ENCODE results near the gene ZNF708. TPM values are rescaled to one million over a fixed set of nuclear protein-coding genes. Genes with fewer than 3 reads are reported as not detected.
"Not testable (repeated sequence)": the region's sequence is repeated elsewhere in the genome, so short reads cannot be mapped to it uniquely, and the experiment has no call there.

ZNF708 gene
- 10 to 100 TPM; 15.1 to 22.3 (median 21.3) TPM for polyA plus RNA-seq (ENCODE audit: insufficient read length in 3 of 3)
- long read RNA-seq, donor 1, full-length matches to known transcripts, result 4 of 36 reads
- long read RNA-seq, donor 1, partial matches to known transcripts, result 11 of 36 reads
- long read RNA-seq, donor 1, other reads (novel, unspliced or antisense), result 21 of 36 reads
- long read RNA-seq, donor 2, full-length matches to known transcripts, result 4 of 27 reads
- long read RNA-seq, donor 2, partial matches to known transcripts, result 23 of 27 reads
- long read RNA-seq, donor 2, other reads (novel, unspliced or antisense), result 0 of 27 reads
- long read RNA-seq, donor 3, full-length matches to known transcripts, result 3 of 19 reads
- long read RNA-seq, donor 3, partial matches to known transcripts, result 5 of 19 reads
- long read RNA-seq, donor 3, other reads (novel, unspliced or antisense), result 11 of 19 reads
- long read RNA-seq, donor 4, full-length matches to known transcripts, result 4 of 20 reads
- long read RNA-seq, donor 4, partial matches to known transcripts, result 16 of 20 reads
- long read RNA-seq, donor 4, other reads (novel, unspliced or antisense), result 0 of 20 reads
- long read RNA-seq, donor 5, result 0 reads
- long read RNA-seq, donor 6, full-length matches to known transcripts, result 7 of 105 reads
- long read RNA-seq, donor 6, partial matches to known transcripts, result 98 of 105 reads
- long read RNA-seq, donor 6, other reads (novel, unspliced or antisense), result 0 of 105 reads
- long read RNA-seq, donor 7, partial matches to known transcripts, result 33 of 44 reads
- long read RNA-seq, donor 7, other reads (novel, unspliced or antisense), result 10 of 44 reads
- long read RNA-seq, donor 8, full-length matches to known transcripts, result 1 of 18 reads
- long read RNA-seq, donor 8, partial matches to known transcripts, result 17 of 18 reads
- long read RNA-seq, donor 8, other reads (novel, unspliced or antisense), result 0 of 18 reads
- long read RNA-seq, donor 9, full-length matches to known transcripts, result 6 of 11 reads
- long read RNA-seq, donor 9, partial matches to known transcripts, result 5 of 11 reads
- long read RNA-seq, donor 9, other reads (novel, unspliced or antisense), result 0 of 11 reads
- long read RNA-seq, donor 10, full-length matches to known transcripts, result 5 of 111 reads
- long read RNA-seq, donor 10, partial matches to known transcripts, result 106 of 111 reads
- long read RNA-seq, donor 10, other reads (novel, unspliced or antisense), result 0 of 111 reads
- long read RNA-seq, donor 11, full-length matches to known transcripts, result 6 of 14 reads
- long read RNA-seq, donor 11, partial matches to known transcripts, result 0 of 14 reads
- long read RNA-seq, donor 11, other reads (novel, unspliced or antisense), result 8 of 14 reads
- long read RNA-seq, donor 12, full-length matches to known transcripts, result 10 of 38 reads
- long read RNA-seq, donor 12, partial matches to known transcripts, result 28 of 38 reads
- long read RNA-seq, donor 12, other reads (novel, unspliced or antisense), result 0 of 38 reads
- long read RNA-seq, donor 13, full-length matches to known transcripts, result 6 of 12 reads
- long read RNA-seq, donor 13, partial matches to known transcripts, result 6 of 12 reads
- long read RNA-seq, donor 13, other reads (novel, unspliced or antisense), result 0 of 12 reads
- long read RNA-seq, donor 14, result 0 reads
- long read RNA-seq, donor 15, result 0 reads
- long read RNA-seq, donor 16, full-length matches to known transcripts, result 4 of 13 reads
- long read RNA-seq, donor 16, partial matches to known transcripts, result 0 of 13 reads
- long read RNA-seq, donor 16, other reads (novel, unspliced or antisense), result 9 of 13 reads

DNA sequence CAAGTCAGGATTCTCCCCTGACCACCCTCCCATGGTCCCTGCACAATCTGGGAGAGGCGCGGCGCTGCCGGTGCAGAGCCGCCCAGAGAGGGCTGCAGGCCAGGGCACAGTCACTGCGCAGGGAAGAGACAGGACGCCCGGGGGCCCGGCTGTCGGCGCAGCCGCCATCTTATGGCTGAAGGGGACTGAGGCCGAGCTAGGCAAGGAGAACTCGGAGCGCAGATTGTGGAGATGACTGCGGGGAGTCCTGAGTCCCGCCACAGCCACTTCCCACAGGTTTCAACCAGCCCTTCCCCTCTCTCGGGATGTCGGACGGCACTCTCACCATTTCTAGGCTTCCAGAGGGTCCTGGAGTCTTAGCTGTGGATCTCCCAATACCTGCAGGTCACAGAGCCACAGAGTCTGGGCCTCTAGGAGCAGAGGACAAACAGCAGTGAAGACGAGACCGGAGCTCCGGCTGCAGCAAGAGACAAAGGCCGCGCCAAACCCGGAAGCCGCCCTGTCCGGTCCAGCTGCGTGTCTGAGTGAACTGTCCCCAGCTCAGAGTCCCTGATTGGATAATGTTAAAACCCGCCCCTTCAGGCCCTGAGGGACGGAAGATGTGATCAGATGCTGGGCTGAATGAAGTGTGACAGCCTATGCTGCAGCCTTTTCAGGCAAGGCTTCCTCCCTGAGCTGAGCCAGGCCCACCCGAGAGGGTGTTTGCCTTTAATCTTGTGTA lies at the start of gene ZNF708:
Gene ZNF708, minus strand, starts transcription at position 526 of the 721 bp plus-strand sequence. Its CDS starts 198 bp downstream, at position 328.
- peak; percentile 92 for DNase-seq

DNA sequence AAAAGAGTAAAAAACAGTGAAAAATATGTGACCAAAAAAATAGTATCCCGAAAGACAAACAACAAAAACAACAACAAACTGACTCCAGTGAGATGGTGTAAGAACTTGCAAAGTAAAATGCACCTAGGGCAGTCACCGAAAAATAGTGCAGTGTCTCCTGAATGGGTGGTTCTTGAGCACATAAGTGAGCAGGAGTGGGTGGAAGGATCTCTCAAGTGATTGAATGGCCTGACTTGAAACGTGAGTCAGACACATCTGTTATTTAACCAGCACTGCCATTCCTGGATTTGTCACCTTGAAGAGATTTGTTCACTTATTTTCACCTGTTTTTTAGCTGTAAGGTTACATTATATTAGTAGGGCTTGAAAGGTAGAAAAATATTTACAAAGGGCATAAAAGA lies 33.1 kb upstream of the ZNF708 start:
- DNase-seq, result no peak

DNA sequence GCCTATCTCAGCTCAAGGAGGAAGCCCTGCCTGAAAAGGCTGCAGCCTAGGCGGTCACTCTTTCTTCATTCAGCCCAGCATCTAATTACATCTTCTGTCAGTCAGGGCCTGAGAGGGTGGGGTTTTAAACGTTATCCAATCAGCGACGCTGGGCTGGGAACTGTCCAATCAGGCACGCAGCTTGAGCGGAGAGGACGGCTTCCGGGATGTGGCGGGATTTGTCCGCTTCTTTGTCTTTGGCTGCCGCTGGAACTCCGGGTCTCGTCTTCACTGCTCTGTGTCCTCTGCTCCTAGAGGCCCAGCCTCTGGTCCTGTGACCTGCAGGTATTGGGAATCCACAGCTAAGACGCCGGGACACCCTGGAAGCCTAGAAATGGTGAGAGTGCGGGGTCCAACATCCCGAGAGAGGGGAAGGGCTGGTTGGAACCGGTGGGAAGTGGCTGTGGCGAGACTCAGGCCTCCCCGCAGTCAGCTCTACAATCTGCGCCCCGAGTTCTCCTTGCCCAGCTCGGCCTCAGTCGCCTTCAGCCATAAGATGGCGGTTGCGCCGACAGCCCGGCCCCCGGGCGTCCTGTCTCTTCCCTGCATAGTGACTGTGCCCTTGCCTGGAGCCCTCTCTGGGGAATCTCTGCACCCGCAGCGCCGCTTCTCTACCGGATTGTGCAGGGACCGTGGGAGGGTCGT lies 29.7 kb upstream of the ZNF708 start, which contains the start of gene ZNF738:
Gene ZNF738, plus strand, starts transcription at position 233 of the 684 bp plus-strand sequence. Its CDS starts 141 bp downstream, at position 374.
- DNase-seq, result peak; percentile 97

DNA sequence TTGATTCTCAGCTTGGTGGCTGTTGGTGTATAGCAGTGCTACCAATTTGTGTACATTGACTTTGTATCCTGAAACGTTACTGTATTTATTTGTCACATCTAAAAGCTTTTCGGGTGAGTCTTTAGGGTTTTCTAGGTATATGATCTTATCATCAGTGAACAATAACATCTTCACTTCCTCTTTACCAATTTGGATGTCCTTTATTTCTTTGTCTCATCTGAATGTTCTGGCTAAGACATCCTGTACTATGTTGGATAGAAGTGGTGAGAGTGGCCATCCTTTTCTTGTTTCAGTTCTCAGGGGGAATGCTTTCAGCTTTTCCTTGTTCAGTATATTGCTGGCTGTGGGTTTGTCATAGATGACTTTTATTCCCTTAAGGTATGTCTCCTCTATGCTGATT lies 23.6 kb upstream of the ZNF708 start:
- no peak for DNase-seq

DNA sequence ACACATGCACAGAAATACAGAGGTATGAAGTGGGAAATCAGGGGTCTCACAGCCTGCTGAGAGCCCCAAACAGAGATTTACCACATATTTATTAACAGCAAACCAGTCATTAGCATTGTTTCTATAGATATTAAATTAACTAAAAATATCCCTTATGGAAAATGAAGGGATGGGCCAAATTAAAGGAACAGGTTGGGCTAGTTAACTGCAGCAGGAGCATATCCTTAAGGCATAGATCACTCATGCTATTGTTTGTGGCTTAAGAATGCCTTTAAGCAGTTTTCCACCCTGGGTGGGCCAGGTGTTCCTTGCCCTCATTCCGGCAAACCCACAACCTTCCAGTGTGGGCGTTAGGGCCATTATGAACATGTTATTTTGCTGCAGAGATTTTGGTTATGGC lies 15.6 kb upstream of the ZNF708 start:
- DNase-seq, result not testable (repeated sequence)

DNA sequence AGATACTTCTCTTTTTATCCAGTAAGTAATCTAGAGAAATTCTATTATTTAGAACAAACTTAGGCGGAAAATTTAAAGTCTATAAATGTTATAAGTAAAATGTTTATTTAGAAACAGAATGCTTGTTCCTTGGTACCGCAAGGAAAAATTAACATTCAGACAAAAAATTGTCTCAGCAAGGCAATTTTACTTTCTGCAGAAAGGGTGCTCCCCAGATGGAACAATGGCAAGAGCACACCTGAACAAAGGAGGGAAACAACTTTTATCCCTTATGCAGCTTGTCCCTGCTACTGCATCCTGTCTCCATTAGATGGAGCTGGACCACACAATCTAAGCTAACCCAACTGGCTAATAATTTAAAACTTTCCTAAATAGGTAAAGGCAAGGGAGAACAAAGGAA lies 6.5 kb upstream of the ZNF708 start:
- DNase-seq, result no peak

DNA sequence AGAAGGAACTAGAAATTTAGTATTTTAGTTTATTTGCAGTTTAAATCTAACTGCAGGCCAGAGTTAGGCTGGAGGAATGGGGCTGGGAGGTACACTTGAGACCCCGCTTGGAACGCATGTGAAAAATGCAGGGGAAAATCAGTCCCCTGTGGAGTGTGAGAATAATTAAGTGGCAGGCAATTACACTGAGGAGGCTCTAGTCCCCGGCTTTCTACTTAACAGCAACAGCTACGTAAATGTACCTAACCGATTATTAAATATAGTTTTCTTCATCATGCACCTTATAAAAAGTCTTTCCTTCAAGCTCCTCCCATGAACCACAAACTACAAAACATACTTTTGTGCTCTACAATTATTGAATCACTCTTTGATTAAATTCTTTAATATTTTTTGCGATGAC lies 804 bp downstream of the ZNF708 start:
- peak; percentile 12 for DNase-seq

DNA sequence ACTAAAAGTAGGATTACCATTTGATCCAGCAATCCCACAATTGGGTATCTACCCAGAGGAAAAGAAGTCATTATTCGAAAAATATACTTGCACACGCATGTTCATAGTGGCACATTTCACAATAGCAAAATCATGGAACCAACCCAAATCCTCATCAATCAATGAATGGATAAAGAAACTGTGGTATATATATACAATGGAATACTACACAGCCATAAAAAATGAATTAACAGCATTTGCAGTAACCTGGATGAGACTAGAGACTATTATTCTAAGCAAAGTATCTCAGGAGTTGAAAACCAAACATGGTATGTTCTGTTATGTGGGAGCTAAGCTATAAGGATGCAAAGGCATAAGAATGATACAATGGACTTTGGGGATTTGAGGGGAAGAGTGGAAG lies 3.0 kb downstream of the ZNF708 start:
- DNase-seq, result no peak

DNA sequence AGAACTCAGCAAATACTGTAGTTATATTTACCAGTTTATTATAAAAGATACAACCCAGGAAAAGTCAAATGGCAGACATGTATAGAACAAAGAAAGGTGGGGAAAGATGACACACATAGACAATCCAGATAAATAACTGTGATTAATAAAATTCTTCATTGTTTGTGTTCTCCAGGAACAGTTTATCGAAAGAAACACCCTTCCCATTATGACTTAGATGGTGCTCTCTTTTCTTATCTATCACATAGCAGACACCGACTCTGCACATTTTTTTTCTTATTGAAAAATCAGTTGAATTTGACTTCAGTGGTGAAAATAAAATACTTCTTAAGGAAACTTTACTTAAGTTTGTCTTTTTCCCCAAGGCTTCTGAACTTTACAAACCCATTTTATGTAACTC lies 6.2 kb downstream of the ZNF708 start:
- DNase-seq, result no peak

DNA sequence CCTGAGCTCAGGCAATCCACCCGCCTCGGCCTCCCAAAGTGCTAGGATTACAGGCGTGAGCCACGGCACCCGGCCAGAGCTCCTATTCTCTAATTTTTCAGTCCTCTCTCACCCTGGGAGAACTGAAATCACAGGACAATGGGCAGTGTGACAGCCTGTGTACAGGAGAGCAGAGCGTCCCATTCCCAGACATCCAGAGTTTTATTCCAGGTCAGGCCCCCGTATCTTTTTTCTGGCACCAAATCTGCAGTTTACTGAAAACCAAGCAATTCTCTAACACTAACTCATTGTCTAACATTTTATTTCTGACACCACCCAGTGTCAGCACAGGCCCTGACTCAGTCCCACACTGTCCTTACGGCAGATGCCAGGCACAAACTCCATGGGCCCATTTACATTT lies 6.7 kb downstream of the ZNF708 start:
- no peak for DNase-seq

DNA sequence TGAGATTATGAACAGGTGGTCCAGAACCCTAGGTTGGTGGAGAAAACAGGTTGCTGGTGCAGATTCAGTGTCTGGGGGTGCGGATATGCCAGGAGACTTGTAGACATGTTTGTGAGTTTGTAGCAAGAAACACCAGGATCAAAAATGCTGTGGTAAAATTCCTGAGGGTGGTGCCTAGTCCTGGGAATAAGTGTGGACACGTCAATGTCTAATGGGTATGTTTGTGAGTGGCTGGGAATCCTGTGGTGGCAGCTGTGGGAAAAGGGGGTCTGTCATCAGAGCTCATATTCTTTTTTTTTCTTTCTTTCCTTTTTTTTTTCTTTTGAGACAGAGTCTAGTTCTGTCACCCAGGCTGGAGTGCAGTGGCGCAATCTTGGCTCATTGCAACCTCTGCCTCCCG lies 7.2 kb downstream of the ZNF708 start:
- no peak for DNase-seq

DNA sequence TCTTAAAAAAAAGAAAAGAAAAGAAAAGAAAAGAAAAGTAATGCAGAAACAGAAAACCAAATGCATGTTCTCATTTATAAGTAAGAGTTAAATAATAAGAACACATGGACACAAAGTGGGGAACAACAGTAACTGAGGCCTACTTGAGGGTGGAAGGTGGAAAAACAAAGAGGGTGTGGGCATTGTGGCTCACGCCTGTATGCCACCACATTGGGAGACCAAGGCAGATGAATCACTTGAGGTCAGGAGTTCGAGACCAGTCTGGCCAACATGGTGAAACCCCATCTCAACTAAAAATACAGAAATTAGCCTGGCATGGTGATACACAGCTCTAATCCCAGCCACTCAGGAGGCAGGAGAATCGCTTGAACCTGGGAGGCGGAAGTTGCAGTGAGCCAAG lies 8.1 kb downstream of the ZNF708 start:
- no peak for DNase-seq

DNA sequence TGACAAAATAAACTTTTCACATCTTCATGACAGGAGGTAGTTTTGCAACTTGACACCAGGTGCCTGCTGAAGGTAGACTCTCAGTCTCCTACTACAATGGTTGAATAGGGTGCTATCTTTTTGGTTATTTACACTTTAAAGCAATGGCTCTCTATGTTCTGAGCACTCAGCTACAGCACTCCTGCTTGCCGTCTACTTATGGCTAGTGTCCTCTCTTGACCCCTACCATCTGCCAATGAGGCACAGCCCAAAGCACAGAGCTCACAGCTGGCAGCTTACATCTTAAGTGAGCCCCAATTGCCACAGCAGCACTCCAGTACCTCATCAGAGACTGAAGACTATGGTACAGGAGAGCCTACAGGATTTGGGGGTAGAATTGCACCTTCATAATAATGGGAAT lies 11.4 kb downstream of the ZNF708 start:
- no peak for DNase-seq

DNA sequence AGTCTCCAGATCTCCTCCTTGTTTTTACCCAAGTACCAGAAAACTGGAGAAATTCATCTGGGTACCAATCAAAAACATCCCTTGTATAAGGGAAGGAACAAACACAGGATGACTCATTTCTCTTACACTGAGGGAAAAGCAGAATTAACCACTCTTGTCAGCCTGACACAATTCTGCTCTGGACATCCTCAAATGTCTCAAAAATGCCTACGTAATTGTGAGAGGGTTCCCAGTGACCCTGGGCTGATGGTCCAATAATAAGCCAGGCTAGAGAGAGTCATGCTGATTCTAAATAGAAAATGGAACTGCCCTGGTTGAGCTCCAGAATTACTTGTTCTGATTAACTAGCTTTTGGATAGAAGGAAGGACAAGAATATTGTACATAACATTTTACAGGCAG lies 14.5 kb downstream of the ZNF708 start:
- DNase-seq, result no peak

DNA sequence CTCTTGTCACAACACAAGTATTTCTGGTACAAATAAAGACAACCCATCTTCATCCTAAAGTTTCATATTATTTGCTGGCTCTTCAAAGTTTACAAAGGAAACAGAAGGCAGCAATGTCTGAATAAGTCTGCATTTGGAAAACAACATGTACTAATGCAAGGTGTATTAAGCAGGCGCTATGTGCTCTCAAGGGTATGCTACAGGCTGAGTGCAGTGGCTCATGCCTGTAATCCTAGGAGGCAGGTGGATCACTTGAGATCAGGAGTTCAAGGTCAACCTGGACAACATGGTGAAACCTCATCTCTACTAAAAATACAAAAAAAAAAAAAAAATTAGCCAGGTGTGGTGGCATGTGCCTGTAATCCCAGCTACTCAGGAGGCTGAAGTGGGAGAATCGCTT lies 16.4 kb downstream of the ZNF708 start:
- DNase-seq, result not testable (repeated sequence)

DNA sequence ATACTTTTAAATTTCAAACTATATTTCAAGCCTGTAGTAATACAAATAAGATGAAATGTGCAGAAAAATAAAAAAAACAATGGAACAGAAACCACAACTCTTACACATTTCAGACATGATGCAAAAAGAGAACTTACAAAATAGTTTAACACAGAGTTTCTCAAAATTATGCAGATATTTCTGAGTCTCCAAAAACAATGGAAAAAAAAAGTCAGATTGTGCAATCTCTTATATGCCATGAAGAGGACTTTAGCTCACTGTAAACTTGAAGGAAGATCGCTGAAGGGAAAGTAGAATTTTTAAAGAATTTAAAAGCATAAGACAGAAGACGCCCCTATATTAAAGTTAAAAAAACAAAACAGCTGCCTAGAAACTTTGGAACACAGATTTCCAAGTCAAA lies 20.4 kb downstream of the ZNF708 start:
- no peak for DNase-seq

DNA sequence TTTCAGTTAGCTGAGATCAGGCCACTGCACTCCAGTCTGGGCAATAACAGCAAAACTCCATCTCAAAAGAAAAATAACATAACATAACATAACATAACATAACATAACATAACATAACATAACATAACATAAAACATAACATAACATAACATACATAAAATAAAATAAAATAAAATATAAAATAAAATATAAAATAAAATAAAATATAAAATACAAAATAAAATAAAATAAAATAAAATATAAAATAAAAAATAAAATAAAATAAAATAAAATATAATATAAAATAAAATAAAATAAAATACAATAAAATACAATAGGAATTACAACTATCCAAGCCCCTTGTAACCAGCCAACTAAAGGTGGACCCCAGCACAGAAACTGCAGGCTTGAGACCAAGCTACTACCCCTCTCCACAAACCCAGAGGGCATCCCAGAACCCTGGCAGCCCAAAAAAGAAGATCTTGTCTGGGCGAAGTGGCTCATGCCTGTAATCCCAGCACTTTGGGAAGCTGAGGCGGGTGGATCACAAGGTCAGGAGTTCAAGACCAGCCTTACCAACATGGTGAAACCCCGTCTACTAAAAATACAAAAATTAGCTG lies 22.2 kb downstream of the ZNF708 start:
- not testable (repeated sequence) for DNase-seq

DNA sequence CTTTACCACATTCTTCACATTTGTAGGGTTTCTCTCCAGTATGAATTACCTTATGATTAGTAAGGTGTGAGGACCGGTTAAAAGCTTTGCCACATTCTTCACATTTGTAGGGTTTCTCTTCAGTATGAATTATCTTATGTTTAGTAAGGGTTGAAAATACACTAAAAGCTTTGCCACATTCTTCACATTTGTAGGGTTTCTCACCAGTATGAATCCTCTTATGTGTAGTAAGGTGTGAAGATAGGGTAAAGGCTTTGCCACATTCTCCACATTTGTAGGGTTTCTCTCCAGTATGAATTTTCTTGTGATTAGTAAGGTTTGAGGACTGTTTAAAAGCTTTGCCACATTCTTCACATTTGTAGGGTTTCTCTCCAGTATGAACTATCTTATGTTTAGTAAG lies 35.4 kb downstream of the ZNF708 start:
- not testable (repeated sequence) for DNase-seq

DNA sequence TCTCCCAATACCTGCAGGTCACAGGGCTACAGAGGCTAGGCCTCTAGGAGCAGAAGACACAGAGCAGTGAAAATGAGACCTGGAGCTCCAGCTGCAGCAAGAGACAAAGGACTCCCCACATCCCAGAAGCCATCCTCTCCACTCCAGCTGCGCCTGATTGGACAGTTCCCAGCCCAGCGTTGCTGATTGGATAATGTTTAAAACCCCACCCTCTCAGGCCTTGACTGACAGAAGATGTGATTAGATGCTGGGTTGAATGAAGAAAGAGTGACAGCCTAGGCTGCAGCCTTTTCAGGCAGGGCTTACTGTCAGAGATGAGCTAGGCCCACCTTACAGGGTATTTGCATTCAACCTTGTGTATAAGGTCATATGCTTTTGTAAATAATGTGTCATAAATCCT lies 59.4 kb downstream of the ZNF708 start:
- DNase-seq, result no peak
